GM18526 (cell line): ENCODE measurements around the gene CIC.

Experiments
- POLR2A ChIP-seq: IDR thresholded peaks from 3 replicates; pipeline ENCODE4 v1.6.1; 2011; ENCODE audit not compliant: insufficient read length; ENCODE audit errors: extremely low read depth

Gene CIC

GRCh38 chr19:42295831-42296525, 26.9 kb downstream of the CIC start:
- no peak for TF ChIP-seq POLR2A

GRCh38 chr19:42297039-42297438, 28.0 kb downstream of the CIC start:
- no peak for TF ChIP-seq POLR2A

- TF ChIP-seq POLR2A = no peak
Measured at GRCh38 chr19:42301646-42302203, 32.7 kb downstream of the CIC start, which contains the start of gene PRR19. Gene PRR19, plus strand, starts transcription at chr19:42302132. Its CDS starts 7,453 bp downstream, at chr19:42309585.

- no peak for TF ChIP-seq POLR2A
Measured at GRCh38 chr19:42303101-42303464, 34.0 kb downstream of the CIC start.

GRCh38 chr19:42303876-42304275, 34.8 kb downstream of the CIC start:
- TF ChIP-seq POLR2A = no peak

- no peak for TF ChIP-seq POLR2A
Measured at GRCh38 chr19:42306646-42307045, 37.6 kb downstream of the CIC start.

- TF ChIP-seq POLR2A = no peak
Measured at GRCh38 chr19:42309686-42310085, 40.6 kb downstream of the CIC start.

GRCh38 chr19:42311657-42312056, 42.6 kb downstream of the CIC start:
- TF ChIP-seq POLR2A = no peak

GRCh38 chr19:42312370-42312769, 43.3 kb downstream of the CIC start:
- TF ChIP-seq POLR2A = no peak

GRCh38 chr19:42313096-42313839, 44.2 kb downstream of the CIC start, which contains the start of gene TMEM145:
Gene TMEM145, plus strand, starts transcription at chr19:42313309. Its CDS starts 68 bp downstream, at chr19:42313377.
- no peak for TF ChIP-seq POLR2A

GRCh38 chr19:42313840-42314755, 45.0 kb downstream of the CIC start:
- TF ChIP-seq POLR2A = no peak

- no peak for TF ChIP-seq POLR2A
Measured at GRCh38 chr19:42315024-42315423, 46.0 kb downstream of the CIC start.

- TF ChIP-seq POLR2A = no peak
Measured at GRCh38 chr19:42316223-42317211, 47.5 kb downstream of the CIC start.

GRCh38 chr19:42317535-42317934, 48.5 kb downstream of the CIC start:
- no peak for TF ChIP-seq POLR2A
